HEK293 (cell line): Measurements from ENCODE around the gene PRPH2.

Source experiments
- ELK4 ChIP-seq: IDR thresholded peaks from 2 replicates; pipeline ENCODE4 v1.6.1; 2011; ENCODE audit warnings: mild to moderate bottlenecking, low read depth, low read length, borderline replicate concordance
- GLIS1 ChIP-seq: fragments of 450-650 bp; formaldehyde crosslinking; IDR thresholded peaks from 2 replicates; pipeline ENCODE4 v1.5.1; 2016; ENCODE audit warnings: missing biosample characterization, missing genetic modification characterization
- SALL2 ChIP-seq: fragments of 450-650 bp; formaldehyde crosslinking; IDR thresholded peaks from 2 replicates; pipeline ENCODE4 v1.5.0; 2017; ENCODE audit warnings: missing biosample characterization, mild to moderate bottlenecking, missing genetic modification characterization, borderline replicate concordance
- SP3 ChIP-seq: fragments of 450-650 bp; formaldehyde crosslinking; IDR thresholded peaks from 2 replicates; pipeline ENCODE4 v1.5.1; 2016; ENCODE audit warnings: missing biosample characterization, missing genetic modification characterization
- ZBTB8A ChIP-seq: fragments of 450-650 bp; formaldehyde crosslinking; IDR thresholded peaks from 2 replicates; pipeline ENCODE4 v1.5.1; 2016; ENCODE audit warnings: missing biosample characterization, missing genetic modification characterization
- ZNF10 ChIP-seq: fragments of 450-650 bp; formaldehyde crosslinking; IDR thresholded peaks from 2 replicates; pipeline ENCODE4 v1.5.1; 2017; ENCODE audit warnings: missing biosample characterization, missing genetic modification characterization
- ZNF132 ChIP-seq: fragments of 450-650 bp; formaldehyde crosslinking; IDR thresholded peaks from 2 replicates; pipeline ENCODE4 v1.5.1; 2017; ENCODE audit warnings: missing biosample characterization, missing genetic modification characterization, borderline replicate concordance
- ZNF175 ChIP-seq: fragments of 450-650 bp; formaldehyde crosslinking; IDR thresholded peaks from 2 replicates; pipeline ENCODE4 v1.5.1; 2016; ENCODE audit warnings: missing biosample characterization, missing genetic modification characterization
- ZNF324 ChIP-seq: fragments of 450-650 bp; formaldehyde crosslinking; IDR thresholded peaks from 2 replicates; pipeline ENCODE4 v1.5.1; 2016; ENCODE audit warnings: missing biosample characterization, missing genetic modification characterization
- ZNF354C ChIP-seq: fragments of 450-650 bp; formaldehyde crosslinking; IDR thresholded peaks from 2 replicates; pipeline ENCODE4 v1.5.1; 2016; ENCODE audit warnings: missing biosample characterization, missing genetic modification characterization, low read depth, borderline replicate concordance
- ZNF391 ChIP-seq: fragments of 450-650 bp; formaldehyde crosslinking; IDR thresholded peaks from 2 replicates; pipeline ENCODE4 v1.5.1; 2016; ENCODE audit warnings: low read depth, missing biosample characterization, missing genetic modification characterization, borderline replicate concordance
- ZNF404 ChIP-seq: fragments of 450-650 bp; formaldehyde crosslinking; IDR thresholded peaks from 2 replicates; pipeline ENCODE4 v1.5.1; 2017; ENCODE audit warnings: missing biosample characterization, missing genetic modification characterization
- ZNF426 ChIP-seq: fragments of 450-650 bp; formaldehyde crosslinking; IDR thresholded peaks from 2 replicates; pipeline ENCODE4 v1.5.1; 2017; ENCODE audit warnings: missing biosample characterization, missing genetic modification characterization, mild to moderate bottlenecking, inconsistent platforms, moderate library complexity
- ZNF510 ChIP-seq: fragments of 450-650 bp; formaldehyde crosslinking; IDR thresholded peaks from 2 replicates; pipeline ENCODE4 v1.5.1; 2018; ENCODE audit warnings: mild to moderate bottlenecking, missing genetic modification characterization, missing biosample characterization; ENCODE audit not compliant: insufficient replicate concordance
- ZNF549 ChIP-seq: fragments of 450-650 bp; IDR thresholded peaks from 2 replicates; pipeline ENCODE4 v1.5.1; 2018; ENCODE audit warnings: missing biosample characterization, missing genetic modification characterization, mild to moderate bottlenecking, inconsistent platforms, moderate library complexity
- ZNF600 ChIP-seq: fragments of 450-650 bp; formaldehyde crosslinking; IDR thresholded peaks from 2 replicates; pipeline ENCODE4 v1.5.1; 2016; ENCODE audit warnings: missing biosample characterization, missing genetic modification characterization
- ZNF639 ChIP-seq: fragments of 450-650 bp; formaldehyde crosslinking; IDR thresholded peaks from 2 replicates; pipeline ENCODE4 v1.5.1; 2016; ENCODE audit warnings: missing biosample characterization, missing genetic modification characterization
- ZNF658 ChIP-seq: fragments of 450-650 bp; formaldehyde crosslinking; IDR thresholded peaks from 2 replicates; pipeline ENCODE4; 2016; ENCODE audit warnings: missing biosample characterization, missing genetic modification characterization
- ZNF660 ChIP-seq: fragments of 450-650 bp; IDR thresholded peaks from 2 replicates; pipeline ENCODE4 v1.5.1; 2018; ENCODE audit warnings: missing biosample characterization, mild to moderate bottlenecking, missing genetic modification characterization
- ZNF707 ChIP-seq: fragments of 450-650 bp; formaldehyde crosslinking; IDR thresholded peaks from 2 replicates; pipeline ENCODE4 v1.5.1; 2016; ENCODE audit warnings: missing biosample characterization, missing genetic modification characterization
- ZNF76 ChIP-seq: fragments of 450-650 bp; formaldehyde crosslinking; IDR thresholded peaks from 2 replicates; pipeline ENCODE4; 2016; ENCODE audit warnings: low read depth, missing biosample characterization, missing genetic modification characterization, borderline replicate concordance
- ZNF791 ChIP-seq: fragments of 450-650 bp; formaldehyde crosslinking; IDR thresholded peaks from 2 replicates; pipeline ENCODE4 v1.5.1; 2016; ENCODE audit warnings: missing biosample characterization, missing genetic modification characterization
- ZNF830 ChIP-seq: fragments of 450-650 bp; IDR thresholded peaks from 2 replicates; pipeline ENCODE4 v1.5.0; 2018; ENCODE audit warnings: missing biosample characterization, missing genetic modification characterization, low read depth, mild to moderate bottlenecking, moderate library complexity
- ZNF843 ChIP-seq: fragments of 450-650 bp; formaldehyde crosslinking; IDR thresholded peaks from 2 replicates; pipeline ENCODE4 v1.5.1; 2016; ENCODE audit warnings: missing biosample characterization, missing genetic modification characterization
- ZSCAN30 ChIP-seq: fragments of 450-650 bp; IDR thresholded peaks from 2 replicates; pipeline ENCODE4 v1.5.1; 2018; ENCODE audit warnings: missing biosample characterization, mild to moderate bottlenecking, missing genetic modification characterization, moderate library complexity
- TF ChIP-seq, protein P1 (sequence below): fragments of 450-650 bp; formaldehyde crosslinking; IDR thresholded peaks from 2 replicates; pipeline ENCODE4 v1.5.1; 2017; ENCODE audit warnings: missing biosample characterization, missing genetic modification characterization
- TF ChIP-seq, protein P2 (sequence below): fragments of 450-650 bp; formaldehyde crosslinking; IDR thresholded peaks from 2 replicates; pipeline ENCODE4 v1.5.1; 2016; ENCODE audit warnings: missing biosample characterization, missing genetic modification characterization
- TF ChIP-seq, protein P3 (sequence below): fragments of 450-650 bp; formaldehyde crosslinking; IDR thresholded peaks from 2 replicates; pipeline ENCODE4 v1.5.1; 2017; ENCODE audit warnings: missing biosample characterization, missing genetic modification characterization
- TF ChIP-seq, protein P4 (sequence below): fragments of 450-650 bp; formaldehyde crosslinking; IDR thresholded peaks from 2 replicates; pipeline ENCODE4 v1.5.1; 2016; ENCODE audit warnings: missing biosample characterization, missing genetic modification characterization

PRPH2 gene

DNA sequence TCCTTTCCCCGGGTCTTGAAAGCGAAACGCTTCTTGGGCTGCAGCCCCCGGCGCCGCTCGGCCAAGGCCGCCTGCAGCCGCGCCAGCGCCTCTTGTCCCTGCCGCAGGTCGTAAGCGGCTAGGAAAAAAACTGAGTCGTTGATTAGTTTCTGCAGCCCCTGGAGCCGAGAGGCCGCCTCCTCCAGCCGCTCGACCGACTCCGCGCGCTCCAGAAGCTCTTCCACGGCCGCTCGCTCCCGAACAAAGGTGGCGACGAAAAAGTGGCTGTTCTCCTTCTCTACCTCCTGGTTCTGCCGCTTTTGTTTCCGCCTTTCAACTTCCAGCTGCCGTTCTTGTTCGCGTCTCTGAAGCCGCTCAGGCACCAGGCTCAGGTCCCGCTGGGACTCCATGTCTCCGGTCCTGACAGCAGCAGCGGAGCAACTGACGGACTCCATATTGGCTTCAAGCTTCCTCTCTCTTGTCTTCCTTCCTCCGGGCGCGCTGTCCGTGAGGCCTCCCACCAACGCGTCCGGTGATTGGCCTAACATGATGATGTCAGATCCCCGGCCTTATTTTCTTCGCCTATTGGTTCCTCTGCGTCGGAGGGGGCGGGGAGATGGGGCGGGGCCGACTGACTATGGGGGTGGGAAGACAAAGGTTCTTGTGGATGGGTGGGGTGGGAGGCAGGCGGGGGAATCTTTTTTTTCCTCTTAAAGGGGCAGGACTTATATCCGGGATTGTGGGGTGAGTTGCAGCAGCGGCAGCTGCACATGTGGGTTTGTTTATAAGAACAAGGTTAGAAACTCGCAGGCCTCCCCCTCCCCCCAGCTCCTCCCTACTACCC lies 23.5 kb upstream of the PRPH2 start, which contains the start of gene TBCC (continued):
- TF ChIP-seq ZNF843 (tag by site-specific recombination) (no peak), ZNF549 (tag by site-specific recombination) (no peak), ELK4 (no peak), SALL2 (tag by site-specific recombination) (no peak), ZNF324 (peak; percentile 63; the same call in 1 of the 2 replicates), ZNF354C (tag by site-specific recombination) (no peak), ZNF391 (tag by site-specific recombination) (peak; percentile 58; the same call in 1 of the 2 replicates), ZNF707 (tag by site-specific recombination) (no peak), ZNF510 (tag by site-specific recombination) (no peak), ZNF600 (no peak), SP3 (tag by site-specific recombination) (peak; percentile 74), ZNF658 (tag by site-specific recombination) (no peak), ZNF175 (tag by site-specific recombination) (no peak), GLIS1 (tag by site-specific recombination) (no peak), ZNF639 (tag by site-specific recombination) (peak; percentile 77), ZNF426 (tag by site-specific recombination) (no peak), ZSCAN30 (tag by site-specific recombination) (0 out of 2 replicates have a peak, but pooled peaks have one; percentile 36), ZNF10 (tag by site-specific recombination) (no peak), ZNF660 (tag by site-specific recombination) (no peak), ZNF132 (tag by site-specific recombination) (no peak), ZNF830 (no peak), ZNF791 (no peak), ZNF76 (tag by site-specific recombination) (no peak), ZNF404 (tag by site-specific recombination) (no peak), ZBTB8A (tag by site-specific recombination) (no peak)
- TF ChIP-seq, protein P1, sequence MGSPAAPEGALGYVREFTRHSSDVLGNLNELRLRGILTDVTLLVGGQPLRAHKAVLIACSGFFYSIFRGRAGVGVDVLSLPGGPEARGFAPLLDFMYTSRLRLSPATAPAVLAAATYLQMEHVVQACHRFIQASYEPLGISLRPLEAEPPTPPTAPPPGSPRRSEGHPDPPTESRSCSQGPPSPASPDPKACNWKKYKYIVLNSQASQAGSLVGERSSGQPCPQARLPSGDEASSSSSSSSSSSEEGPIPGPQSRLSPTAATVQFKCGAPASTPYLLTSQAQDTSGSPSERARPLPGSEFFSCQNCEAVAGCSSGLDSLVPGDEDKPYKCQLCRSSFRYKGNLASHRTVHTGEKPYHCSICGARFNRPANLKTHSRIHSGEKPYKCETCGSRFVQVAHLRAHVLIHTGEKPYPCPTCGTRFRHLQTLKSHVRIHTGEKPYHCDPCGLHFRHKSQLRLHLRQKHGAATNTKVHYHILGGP (tag by site-specific recombination), result no peak
- TF ChIP-seq, protein P2, sequence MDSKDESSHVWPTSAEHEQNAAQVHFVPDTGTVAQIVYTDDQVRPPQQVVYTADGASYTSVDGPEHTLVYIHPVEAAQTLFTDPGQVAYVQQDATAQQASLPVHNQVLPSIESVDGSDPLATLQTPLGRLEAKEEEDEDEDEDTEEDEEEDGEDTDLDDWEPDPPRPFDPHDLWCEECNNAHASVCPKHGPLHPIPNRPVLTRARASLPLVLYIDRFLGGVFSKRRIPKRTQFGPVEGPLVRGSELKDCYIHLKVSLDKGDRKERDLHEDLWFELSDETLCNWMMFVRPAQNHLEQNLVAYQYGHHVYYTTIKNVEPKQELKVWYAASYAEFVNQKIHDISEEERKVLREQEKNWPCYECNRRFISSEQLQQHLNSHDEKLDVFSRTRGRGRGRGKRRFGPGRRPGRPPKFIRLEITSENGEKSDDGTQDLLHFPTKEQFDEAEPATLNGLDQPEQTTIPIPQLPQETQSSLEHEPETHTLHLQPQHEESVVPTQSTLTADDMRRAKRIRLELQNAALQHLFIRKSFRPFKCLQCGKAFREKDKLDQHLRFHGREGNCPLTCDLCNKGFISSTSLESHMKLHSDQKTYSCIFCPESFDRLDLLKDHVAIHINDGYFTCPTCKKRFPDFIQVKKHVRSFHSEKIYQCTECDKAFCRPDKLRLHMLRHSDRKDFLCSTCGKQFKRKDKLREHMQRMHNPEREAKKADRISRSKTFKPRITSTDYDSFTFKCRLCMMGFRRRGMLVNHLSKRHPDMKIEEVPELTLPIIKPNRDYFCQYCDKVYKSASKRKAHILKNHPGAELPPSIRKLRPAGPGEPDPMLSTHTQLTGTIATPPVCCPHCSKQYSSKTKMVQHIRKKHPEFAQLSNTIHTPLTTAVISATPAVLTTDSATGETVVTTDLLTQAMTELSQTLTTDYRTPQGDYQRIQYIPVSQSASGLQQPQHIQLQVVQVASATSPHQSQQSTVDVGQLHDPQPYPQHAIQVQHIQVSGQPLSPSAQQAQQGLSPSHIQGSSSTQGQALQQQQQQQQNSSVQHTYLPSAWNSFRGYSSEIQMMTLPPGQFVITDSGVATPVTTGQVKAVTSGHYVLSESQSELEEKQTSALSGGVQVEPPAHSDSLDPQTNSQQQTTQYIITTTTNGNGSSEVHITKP (tag by site-specific recombination), result no peak
- TF ChIP-seq, protein P3, sequence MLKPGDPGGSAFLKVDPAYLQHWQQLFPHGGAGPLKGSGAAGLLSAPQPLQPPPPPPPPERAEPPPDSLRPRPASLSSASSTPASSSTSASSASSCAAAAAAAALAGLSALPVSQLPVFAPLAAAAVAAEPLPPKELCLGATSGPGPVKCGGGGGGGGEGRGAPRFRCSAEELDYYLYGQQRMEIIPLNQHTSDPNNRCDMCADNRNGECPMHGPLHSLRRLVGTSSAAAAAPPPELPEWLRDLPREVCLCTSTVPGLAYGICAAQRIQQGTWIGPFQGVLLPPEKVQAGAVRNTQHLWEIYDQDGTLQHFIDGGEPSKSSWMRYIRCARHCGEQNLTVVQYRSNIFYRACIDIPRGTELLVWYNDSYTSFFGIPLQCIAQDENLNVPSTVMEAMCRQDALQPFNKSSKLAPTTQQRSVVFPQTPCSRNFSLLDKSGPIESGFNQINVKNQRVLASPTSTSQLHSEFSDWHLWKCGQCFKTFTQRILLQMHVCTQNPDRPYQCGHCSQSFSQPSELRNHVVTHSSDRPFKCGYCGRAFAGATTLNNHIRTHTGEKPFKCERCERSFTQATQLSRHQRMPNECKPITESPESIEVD, result no peak
- TF ChIP-seq, protein P4, sequence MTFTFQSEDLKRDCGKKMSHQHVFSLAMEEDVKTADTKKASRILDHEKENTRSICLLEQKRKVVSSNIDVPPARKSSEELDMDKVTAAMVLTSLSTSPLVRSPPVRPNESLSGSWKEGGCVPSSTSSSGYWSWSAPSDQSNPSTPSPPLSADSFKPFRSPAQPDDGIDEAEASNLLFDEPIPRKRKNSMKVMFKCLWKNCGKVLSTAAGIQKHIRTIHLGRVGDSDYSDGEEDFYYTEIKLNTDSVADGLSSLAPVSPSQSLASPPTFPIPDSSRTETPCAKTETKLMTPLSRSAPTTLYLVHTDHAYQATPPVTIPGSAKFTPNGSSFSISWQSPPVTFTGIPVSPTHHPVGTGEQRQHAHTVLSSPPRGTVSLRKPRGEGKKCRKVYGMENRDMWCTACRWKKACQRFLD (tag by site-specific recombination), result no peak
